T-helper 9 cell (primary cell): ENCODE data around the gene SFRP4.
"Not testable (repeated sequence)": the region's sequence is repeated elsewhere in the genome, so short reads cannot be mapped to it uniquely, and the experiment has no call there.

Experiments
- DNase-seq: peaks from one replicate; pipeline ENCODE4 v3.0.0-alpha.2; 2020
- total RNA-seq, 2 donors: gene quantifications; one replicate each; lab custom pipeline; 2026; lab: John Stamatoyannopoulos, UW

Gene SFRP4
- 0 reads per million in 2 donors for total RNA-seq

GRCh38 chr7:37916673-37917660 is at the start of gene SFRP4:
Gene SFRP4 (minus strand): TSS chr7:37916817. CDS start chr7:37916537, 280 bp downstream.
- no peak for DNase-seq

GRCh38 chr7:37964196-37964595 is 47.6 kb upstream of the SFRP4 start:
- no peak for DNase-seq

GRCh38 chr7:37961251-37961650 is 44.6 kb upstream of the SFRP4 start:
- DNase-seq = no peak

GRCh38 chr7:37960483-37960882 is 43.9 kb upstream of the SFRP4 start:
- DNase-seq = no peak

- no peak for DNase-seq
Observed at GRCh38 chr7:37957221-37957970, 40.8 kb upstream of the SFRP4 start.

- no peak for DNase-seq
Observed at GRCh38 chr7:37956791-37957190, 40.2 kb upstream of the SFRP4 start.

- DNase-seq = not testable (repeated sequence)
Observed at GRCh38 chr7:37954217-37954616, 37.6 kb upstream of the SFRP4 start.

- DNase-seq = no peak
Observed at GRCh38 chr7:37952240-37952639, 35.6 kb upstream of the SFRP4 start.

GRCh38 chr7:37947941-37948210 is 31.3 kb upstream of the SFRP4 start:
- no peak for DNase-seq

- no peak for DNase-seq
Observed at GRCh38 chr7:37947138-37947940, 30.7 kb upstream of the SFRP4 start.

GRCh38 chr7:37945336-37945735 is 28.7 kb upstream of the SFRP4 start:
- no peak for DNase-seq

GRCh38 chr7:37944737-37945054 is 28.1 kb upstream of the SFRP4 start:
- no peak for DNase-seq

GRCh38 chr7:37943905-37944736 is 27.5 kb upstream of the SFRP4 start:
- no peak for DNase-seq

- no peak for DNase-seq
Observed at GRCh38 chr7:37942934-37943610, 26.5 kb upstream of the SFRP4 start.

GRCh38 chr7:37933018-37933566 is 16.5 kb upstream of the SFRP4 start:
- DNase-seq = no peak

GRCh38 chr7:37932543-37932942 is 15.9 kb upstream of the SFRP4 start:
- no peak for DNase-seq

- DNase-seq = no peak
Observed at GRCh38 chr7:37930226-37930948, 13.8 kb upstream of the SFRP4 start.

GRCh38 chr7:37928878-37929277 is 12.3 kb upstream of the SFRP4 start:
- no peak for DNase-seq

GRCh38 chr7:37927773-37928444 is 11.3 kb upstream of the SFRP4 start:
- DNase-seq = no peak

- DNase-seq = no peak
Observed at GRCh38 chr7:37925620-37926019, 9.0 kb upstream of the SFRP4 start.
